ENCODE results near the gene MOSPD3.

GRCh38 chr7:100607111-100607510 is 5.2 kb upstream of the MOSPD3 start:
- TF ChIP-seq EZH2 (IDR thresholded peaks at IDR 0.05; ENCODE audit: borderline replicate concordance, insufficient read depth, low read length, poor library complexity, severe bottlenecking), result no peak
- TF ChIP-seq CTCF (IDR thresholded peaks at IDR 0.05; ENCODE audit: poor library complexity, severe bottlenecking), result no peak
